HG02938 (cell line): ENCODE measurements around the gene CENPS.

Source experiments
- ATAC-seq: cut with Tn5 transposase; IDR thresholded peaks from one replicate; pipeline ENCODE4 v1.9.1; 2021; ENCODE audit warnings: mild to moderate bottlenecking, moderate library complexity; ENCODE audit not compliant: unreplicated experiment

CENPS gene

GRCh38 chr1:10489291-10490055 is 59.2 kb downstream of the CENPS start:
- no peak for ATAC-seq

GRCh38 chr1:10490286-10490970 is 60.2 kb downstream of the CENPS start:
- no peak for ATAC-seq
